D341Med (cell line): ENCODE results near the gene KDM2A.
A peak's percentile ranks its signal among the peaks of the same experiment; 100 is the strongest.

Experiments used
- DNase-seq: peaks from one replicate; pipeline ENCODE4 v3.0.0; 2012; ENCODE audit warnings: low spot score

Gene KDM2A

DNA sequence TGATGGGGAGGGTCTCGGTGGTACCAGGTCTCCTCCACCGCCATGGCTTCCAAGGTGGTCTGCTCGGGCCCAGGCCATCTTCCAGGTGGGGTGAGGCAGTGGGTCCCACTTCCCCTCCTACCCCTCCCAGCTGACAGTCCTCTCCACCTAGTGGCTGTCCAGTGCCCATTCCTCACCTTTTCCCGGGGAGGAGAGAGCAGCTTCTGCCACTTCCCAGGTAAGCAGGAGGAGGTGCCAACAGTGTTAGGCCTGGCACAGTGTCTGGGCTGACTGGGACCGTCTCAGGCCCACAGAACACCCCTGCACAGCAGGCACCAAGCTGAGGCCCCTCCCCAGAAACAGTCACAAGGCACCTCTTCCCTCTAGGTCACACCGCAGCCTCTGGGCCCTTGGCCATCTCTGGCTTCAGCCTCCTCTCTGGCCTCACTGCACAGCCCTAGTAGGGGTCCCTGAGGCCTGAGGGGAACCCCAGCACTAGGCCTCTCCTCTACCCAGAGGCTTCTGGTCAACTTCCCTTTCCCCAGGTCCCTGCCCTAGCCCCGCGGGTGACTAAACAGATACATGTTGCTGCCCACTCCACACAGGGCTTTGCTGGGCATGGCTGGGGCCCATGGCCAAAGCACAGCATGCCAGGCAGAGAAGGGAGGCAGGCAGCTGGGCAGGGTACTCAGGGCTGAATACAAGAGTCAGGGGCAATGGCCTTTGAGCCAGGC, 167.7 kb downstream of the KDM2A start:
- no peak for DNase-seq

- no peak for DNase-seq
Measured at GRCh38 chr11:67287355-67288197, 168.5 kb downstream of the KDM2A start.

GRCh38 chr11:67288198-67288451, 169.1 kb downstream of the KDM2A start:
- no peak for DNase-seq

DNA sequence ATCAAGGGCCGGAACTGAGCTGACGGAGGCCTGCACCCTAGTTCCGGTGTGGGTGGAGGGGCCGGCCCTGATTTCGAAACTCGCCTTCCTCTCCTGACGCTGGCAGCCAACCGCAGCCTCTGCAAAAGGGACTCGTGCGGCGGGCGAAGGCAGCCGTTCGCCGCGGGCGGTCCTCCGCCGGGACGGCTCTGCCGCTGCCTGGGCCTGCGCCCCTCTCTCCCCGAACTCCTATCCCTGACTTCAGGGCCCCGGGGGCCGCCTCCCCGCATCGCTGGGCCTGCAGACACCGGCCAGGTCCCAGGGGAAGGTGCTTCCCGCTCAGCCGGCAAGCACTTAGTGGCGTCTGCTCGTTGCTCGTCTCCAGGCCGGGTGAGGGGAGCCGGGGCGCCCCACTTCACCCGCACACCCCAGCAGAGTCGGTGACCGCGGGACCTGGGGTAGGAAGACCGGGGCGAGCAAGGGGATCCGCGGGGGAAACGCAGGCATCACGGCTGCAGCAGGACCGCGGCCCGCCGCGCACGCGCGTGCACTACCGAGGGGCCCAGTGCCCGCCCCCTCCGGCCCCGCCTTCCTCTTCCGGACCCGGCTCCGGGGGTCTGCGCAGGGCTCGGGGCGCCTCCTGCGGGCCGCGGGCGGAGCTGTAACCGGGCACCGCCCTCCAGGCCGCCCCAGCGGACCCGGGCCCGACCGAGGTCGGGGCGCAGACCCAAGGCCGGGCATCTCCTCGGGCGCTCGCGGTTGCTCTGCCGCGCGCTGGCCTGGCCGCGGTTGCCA, 169.6 kb downstream of the KDM2A start:
- DNase-seq = peak; percentile 96

- DNase-seq = peak; percentile 95
Measured at GRCh38 chr11:67289226-67289650, 170.2 kb downstream of the KDM2A start, which contains the start of gene ANKRD13D. TSS of gene ANKRD13D (plus strand) at chr11:67289303. CDS start at chr11:67289461, 158 bp downstream.

- no peak for DNase-seq
Measured at GRCh38 chr11:67289651-67290479, 170.8 kb downstream of the KDM2A start.

GRCh38 chr11:67290801-67291200, 171.7 kb downstream of the KDM2A start:
- DNase-seq = no peak

DNA sequence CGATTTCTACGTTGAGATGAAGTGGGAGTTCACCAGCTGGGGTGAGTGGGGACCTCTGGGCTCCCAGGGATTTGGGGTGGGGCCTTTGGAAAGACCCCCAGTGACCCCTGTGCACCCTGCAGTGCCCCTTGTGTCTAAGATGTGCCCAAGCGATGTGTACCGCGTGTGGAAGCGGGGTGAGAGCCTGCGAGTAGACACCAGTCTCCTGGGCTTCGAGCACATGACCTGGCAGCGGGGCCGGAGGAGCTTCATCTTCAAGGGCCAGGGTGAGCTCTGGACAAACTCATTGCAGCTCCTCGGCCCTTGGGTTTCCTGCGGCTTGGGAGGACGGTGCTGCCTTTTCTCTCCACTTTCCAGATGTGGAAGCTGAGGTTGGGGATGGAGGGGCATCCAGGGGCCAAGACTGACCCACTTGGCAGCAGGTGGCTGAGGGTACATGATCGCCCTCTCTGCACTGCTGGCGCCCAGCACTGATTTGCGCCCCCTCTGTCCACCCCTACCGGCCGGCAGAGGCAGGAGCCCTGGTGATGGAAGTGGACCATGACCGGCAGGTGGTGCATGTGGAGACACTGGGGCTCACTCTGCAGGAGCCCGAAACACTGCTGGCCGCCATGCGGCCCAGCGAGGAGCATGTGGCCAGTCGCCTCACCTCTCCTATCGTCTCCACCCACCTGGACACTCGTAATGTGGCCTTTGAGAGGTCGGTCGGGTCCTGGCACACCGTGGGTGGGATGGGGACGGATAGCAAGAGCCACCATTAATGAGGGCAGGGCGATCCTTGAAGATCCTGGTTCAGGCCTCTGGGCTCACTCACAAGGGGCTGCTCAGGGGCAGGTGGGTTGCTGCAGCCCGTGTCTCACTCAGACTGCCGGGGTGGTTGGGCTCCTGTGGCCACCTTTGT, 172.7 kb downstream of the KDM2A start:
- no peak for DNase-seq

- no peak for DNase-seq
Measured at GRCh38 chr11:67292671-67293070, 173.6 kb downstream of the KDM2A start.

- DNase-seq = no peak
Measured at GRCh38 chr11:67293090-67293489, 174.0 kb downstream of the KDM2A start.

DNA sequence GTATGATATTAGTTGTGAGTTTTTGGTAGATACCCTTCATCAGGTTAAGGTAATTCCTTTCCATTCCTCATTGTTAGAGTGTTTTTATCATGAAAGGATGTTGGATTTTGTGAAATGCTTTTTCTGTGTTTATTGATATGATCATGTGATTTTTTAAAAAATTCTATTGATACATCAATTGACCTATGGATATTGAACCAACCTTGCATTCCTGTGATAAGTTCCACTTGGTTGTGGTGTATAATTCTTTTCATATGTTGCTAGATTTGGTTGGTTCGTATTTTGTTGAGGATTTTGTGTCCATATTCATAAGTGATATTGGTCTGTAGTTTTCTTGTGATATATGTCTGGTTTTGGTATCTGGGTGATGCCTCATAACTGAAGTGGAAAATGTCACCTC, 176.8 kb downstream of the KDM2A start:
- no peak for DNase-seq

- DNase-seq = no peak
Measured at GRCh38 chr11:67298786-67299185, 179.7 kb downstream of the KDM2A start.

- no peak for DNase-seq
Measured at GRCh38 chr11:67299471-67300191, 180.6 kb downstream of the KDM2A start.

GRCh38 chr11:67300256-67300755, 181.2 kb downstream of the KDM2A start:
- DNase-seq = no peak

DNA sequence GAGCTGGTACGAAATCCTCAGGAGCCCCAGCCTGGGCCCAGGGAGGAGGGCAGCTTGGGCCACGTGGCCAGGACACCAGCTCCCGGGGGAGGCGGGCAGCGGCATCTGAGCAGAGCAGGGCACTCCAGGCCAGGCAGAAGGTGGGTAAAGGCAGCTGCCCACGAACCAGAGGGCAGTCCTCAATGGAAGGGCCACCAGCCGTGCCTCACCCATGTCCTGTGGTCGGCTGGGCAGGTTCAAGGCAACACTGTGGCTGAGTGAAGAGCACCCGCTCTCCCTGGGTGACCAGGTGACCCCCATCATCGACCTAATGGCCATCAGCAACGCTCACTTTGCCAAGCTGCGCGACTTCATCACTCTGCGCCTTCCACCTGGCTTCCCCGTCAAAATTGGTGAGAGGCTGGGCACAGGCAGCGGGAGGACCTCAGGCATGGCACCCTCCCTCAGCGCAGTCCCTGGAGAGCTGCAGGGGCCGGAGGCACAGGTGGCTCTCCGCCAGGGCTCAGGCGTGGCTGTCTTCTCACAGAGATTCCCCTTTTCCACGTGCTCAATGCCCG, 181.8 kb downstream of the KDM2A start:
- peak; percentile 9 for DNase-seq

GRCh38 chr11:67301313-67301921, 182.4 kb downstream of the KDM2A start:
- peak; percentile 18 for DNase-seq

DNA sequence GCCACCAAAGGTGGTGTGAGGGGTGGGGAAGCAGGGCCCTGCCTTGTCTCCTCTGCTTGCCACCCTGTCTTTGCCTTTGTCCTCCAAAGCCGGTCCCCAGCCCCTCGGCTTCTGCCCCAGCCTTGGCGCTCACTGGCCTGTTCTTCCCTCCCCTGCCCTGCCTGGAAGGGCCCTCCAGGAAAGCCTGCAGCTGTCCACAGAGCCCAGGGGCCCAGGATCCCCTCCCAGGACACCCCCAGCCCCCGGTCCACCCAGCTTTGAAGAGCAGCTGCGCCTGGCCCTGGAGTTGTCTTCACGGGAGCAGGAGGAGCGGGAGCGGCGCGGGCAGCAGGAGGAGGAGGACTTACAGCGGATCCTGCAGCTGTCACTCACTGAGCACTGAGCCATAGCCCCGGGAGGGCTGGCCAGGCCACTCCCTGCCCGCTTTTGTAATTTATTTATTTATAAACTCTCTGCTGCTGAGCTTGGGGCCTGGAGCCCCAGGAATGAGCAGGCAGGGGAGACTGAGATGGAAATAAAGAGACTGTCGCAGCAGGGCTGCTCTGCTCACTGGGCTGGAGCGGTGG, 183.0 kb downstream of the KDM2A start:
- peak; percentile 57 for DNase-seq

DNA sequence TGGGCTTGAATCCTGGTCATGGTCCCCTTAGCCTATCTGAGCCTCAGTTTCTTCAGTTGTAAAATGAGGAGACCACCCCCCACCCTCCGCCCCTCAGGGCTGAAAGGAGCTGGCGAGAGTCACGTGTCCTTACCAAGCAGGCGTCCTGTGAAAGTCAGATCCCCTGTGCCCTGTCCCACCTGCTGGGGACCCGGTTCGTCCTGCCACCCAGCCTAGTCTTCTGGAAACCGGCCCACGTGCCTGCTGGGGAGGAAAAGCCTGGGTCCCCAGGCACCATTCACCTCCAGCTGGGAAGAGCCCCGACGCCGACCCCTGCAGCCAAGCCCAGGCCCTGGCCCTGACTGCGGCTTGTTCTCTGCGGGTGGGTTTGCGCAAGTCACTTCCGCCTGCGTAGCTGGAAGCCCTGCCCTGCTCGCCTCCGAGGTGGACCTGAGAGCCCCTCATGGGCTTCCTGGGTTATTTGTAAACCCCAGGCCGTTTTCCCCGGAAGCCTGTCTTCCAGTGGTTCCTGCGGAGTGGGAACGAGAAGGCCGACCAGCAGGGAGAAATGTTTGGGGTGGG, 183.6 kb downstream of the KDM2A start:
- peak; percentile 28 for DNase-seq
